GM18867 (cell line): Measurements from ENCODE around the gene MSLN.
"Not testable (repeated sequence)": the region's sequence is repeated elsewhere in the genome, so short reads cannot be mapped to it uniquely, and the experiment has no call there.

Experiments
- ATAC-seq: cut with Tn5 transposase; IDR thresholded peaks from one replicate; pipeline ENCODE4 v1.9.1; 2021; ENCODE audit warnings: mild to moderate bottlenecking, moderate library complexity; ENCODE audit not compliant: unreplicated experiment

Gene MSLN

GRCh38 chr16:754121-754607 is 6.4 kb upstream of the MSLN start:
- ATAC-seq: not testable (repeated sequence)

DNA sequence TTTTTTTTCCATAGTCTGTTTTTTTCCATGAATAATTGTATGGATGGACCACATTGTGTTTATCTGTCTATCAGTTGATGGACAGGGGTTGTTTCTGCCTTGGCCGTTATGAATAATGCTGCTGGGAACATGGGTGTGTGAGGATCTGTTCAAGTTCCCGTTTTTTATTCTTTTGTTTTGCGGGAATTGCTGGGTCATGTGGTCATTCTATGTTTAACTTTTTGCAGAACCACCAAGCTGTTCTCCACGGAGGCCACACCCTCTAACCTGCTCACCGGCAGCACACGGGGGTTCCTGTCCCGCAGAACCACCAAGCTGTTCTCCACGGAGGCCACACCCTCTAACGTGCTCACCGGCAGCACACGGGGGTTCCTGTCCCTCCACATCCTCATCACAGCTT is 5.9 kb upstream of the MSLN start:
- no peak for ATAC-seq

DNA sequence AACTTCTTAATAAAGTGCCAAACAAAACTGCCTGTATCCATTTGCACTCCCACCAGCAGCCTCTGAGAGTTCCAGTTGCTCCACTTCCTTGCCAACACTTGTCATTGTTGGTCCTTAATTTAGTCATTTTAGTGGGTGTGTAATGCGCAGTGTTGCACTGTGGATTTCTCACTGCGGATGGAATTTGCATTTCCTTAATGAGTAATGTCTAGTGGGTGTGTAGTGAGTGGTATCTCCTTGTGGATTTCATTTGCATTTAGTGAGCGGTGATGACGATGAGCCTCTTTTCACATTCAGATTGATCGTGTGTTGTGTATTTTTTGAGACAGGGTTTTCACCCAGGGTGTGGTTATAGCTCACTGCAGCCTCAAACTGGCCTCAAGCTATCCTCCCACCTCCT is 4.1 kb upstream of the MSLN start:
- no peak for ATAC-seq

DNA sequence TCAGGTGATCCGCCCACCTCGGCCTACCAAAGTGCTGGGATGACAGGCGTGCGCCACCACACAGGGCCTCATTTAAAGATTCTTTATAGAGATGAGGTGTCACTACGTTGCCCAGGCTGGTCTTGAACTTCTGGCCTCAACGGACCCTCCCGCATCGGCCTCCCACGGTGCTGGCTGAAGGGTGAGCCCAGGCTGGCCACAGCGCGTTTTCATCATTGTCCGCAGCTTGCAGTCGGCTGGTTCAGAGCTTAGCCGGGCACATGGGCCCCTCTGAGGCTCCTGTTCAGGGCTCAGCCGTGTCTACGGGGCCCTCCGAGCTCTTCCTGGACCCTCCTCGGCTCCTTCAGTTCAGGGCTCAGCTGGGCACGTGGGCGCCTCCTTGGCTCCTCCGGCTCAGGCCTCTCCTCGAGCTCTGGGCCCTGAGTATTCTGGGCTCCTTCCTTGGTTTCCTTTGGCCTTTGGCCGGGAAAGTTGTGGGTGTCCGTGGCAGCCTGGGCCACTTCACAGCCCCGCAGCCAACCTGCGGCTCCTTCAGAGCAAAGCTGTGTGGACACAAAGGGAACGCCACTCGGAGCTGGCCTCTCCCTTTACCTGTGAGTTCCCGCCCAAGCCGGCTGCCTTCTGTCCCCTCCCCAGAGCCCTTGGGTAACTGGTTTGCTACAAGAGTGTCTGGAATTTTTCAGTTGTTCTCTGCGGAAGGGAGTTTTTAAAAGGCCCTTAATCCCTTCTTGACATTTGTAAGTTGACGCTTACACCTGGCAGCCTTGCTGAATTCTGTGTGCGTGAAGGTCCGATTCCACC is 1.2 kb upstream of the MSLN start:
- ATAC-seq: no peak

- no peak for ATAC-seq
These were observed 469 bp upstream of the MSLN start for GRCh38 chr16:760065-760464.

- no peak for ATAC-seq
These were observed 1.3 kb downstream of the MSLN start for GRCh38 chr16:761625-762513.

GRCh38 chr16:762595-763268 is 2.2 kb downstream of the MSLN start:
- no peak for ATAC-seq

- ATAC-seq: no peak
These were observed 3.0 kb downstream of the MSLN start for GRCh38 chr16:763369-764183.

- ATAC-seq: no peak
These were observed 3.7 kb downstream of the MSLN start for GRCh38 chr16:764184-764750.

DNA sequence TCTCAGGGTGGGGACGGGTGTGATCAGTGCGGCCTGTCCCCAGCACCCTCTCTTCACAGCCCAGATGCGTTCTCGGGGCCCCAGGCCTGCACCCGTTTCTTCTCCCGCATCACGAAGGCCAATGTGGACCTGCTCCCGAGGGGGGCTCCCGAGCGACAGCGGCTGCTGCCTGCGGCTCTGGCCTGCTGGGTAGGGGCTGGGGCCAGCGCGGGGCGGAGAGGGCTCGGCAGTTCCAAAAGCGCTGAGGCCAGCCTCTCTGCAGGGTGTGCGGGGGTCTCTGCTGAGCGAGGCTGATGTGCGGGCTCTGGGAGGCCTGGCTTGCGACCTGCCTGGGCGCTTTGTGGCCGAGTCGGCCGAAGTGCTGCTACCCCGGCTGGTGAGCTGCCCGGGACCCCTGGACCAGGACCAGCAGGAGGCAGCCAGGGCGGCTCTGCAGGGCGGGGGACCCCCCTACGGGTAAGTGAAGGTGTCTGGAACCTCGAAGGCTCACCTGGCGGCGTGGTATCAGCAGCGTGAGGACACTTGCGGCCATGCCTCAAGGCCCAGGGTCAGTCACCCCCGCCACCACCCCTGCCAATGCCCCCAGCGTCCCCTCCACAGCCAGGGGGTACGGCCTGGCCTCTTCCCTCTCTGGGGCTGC is 4.4 kb downstream of the MSLN start:
- ATAC-seq: no peak

GRCh38 chr16:765488-765865 is 4.9 kb downstream of the MSLN start:
- ATAC-seq: no peak

GRCh38 chr16:766008-766819 is 5.7 kb downstream of the MSLN start:
- ATAC-seq: no peak

- no peak for ATAC-seq
These were observed 6.5 kb downstream of the MSLN start for GRCh38 chr16:766820-767640.

DNA sequence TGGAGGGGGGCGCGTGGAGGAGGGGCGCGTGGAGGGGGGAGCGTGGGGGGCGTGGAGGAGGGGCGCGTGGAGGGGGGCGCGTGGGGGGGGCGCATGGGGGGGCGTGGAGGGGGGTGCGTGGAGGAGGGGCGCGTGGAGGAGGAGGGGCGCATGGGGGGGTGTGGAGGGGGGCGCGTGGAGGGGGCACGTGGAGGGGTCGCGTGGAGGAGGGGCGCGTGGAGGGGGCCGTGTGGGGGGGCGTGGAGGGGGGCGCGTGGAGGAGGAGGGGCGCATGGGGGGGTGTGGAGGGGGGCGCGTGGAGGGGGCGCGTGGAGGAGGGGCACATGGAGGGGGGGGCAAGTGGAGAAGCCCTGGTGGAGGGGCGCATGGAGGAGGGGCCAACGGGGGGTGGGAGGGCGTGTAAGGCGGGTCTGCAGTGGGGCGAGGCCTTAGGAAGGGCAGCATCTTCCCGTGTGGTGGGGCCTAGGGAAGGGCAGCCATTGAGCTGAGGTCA is 7.3 kb downstream of the MSLN start:
- ATAC-seq: no peak

DNA sequence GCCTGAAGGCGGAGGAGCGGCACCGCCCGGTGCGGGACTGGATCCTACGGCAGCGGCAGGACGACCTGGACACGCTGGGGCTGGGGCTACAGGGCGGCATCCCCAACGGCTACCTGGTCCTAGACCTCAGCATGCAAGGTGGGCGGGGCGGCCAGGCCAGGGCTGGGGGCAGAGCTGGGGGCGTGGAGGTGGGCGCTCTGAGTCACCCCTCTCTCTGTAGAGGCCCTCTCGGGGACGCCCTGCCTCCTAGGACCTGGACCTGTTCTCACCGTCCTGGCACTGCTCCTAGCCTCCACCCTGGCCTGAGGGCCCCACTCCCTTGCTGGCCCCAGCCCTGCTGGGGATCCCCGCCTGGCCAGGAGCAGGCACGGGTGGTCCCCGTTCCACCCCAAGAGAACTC is 7.9 kb downstream of the MSLN start:
- no peak for ATAC-seq

DNA sequence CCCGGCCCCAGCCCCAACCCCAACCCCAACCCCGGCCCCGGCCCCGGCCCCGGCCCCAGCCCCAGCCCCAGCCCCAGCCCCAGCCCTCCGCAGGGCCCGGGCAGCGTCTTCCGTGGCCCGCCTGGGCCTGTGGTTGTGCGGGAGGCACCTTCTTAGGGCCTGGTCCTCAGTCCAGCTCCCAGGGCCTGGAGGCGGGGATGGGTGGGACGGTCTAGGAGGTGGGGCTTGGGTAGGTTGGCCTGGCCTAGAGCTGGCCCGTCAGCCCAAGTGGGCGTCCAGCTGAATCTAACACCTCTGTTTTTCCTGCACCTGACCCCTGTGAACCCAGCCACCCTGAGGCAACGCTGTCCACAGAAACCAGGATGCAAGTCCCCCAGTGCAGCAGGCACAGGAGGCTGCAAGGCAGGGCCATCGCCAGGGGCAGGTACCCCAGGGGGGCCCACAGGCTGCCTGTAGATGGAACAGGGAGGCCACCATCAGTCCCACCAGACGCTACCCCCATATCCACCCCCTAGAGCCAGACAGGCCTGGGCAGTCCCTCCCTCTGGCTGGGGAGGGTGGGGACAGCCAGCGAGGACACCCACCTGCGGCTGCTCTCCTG is 8.8 kb downstream of the MSLN start:
- ATAC-seq: no peak

DNA sequence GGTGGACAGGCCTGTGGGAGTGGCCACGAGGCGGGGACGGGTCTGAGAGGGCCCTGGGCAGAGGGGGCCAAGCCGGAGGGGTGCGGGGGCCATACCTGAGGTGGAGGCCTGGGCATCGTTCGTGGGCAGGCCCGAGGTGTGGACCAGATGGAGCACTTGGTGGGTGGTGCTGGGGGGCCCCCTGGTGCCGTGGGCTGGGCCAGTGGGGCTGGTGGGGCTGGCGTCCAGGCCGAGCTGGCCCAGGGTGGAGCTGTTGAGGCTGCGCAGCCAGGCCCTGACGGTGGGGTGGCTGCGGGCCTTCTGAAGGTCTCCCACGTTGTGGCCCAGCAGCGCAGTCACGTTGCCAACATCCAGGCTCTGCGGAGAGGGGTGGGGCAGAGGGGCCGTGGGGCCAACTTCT is 9.4 kb downstream of the MSLN start:
- ATAC-seq: no peak

- ATAC-seq: no peak
These were observed 9.9 kb downstream of the MSLN start for GRCh38 chr16:770411-770810.
